Measurements from ENCODE around the gene ZNF280C.

Gene ZNF280C

DNA sequence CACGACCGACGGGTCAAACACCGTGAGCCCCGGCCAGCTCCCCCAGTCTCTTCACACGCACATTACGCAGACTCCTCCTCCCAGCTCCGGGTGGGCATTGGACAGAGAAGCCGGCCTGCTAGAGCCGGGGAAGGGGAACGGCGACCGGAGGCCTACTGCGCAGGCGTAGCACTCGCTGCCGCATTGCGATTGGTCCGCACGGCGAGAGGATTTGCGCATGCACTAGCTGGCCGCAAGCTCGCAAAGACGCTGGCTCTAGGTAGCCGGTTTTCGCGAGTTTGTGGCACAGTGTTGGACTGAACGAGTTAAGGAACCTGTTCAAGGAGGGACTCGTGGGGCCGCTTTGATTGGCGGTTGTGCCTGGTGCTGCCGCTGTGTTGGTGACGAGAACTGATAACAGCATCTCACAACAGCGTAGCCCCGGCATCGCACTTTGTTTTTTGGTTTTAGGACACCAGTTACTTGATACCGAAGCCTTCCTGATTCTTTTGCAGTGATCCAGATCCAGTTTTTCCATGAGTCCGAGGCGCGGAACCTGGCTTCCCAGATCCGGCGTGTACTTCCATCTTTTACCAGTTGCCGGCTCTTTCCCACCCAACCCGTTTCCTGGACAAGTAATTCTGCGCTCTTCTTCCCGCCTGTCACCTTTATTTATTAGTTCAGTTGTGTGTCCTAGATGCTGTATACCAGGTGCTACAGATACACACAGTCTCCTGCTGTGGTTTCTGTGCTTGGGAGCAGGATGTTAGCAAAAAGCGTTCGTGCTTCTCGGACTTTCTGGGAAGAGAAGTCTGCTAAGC, 102.8 kb downstream of the ZNF280C start, which contains the start of gene AIFM1:
TSS of gene AIFM1 (minus strand) at position 139 of the 800 bp plus-strand sequence. CDS start 185 bp downstream, outside the sequence.
- H2AFZ ChIP-seq (ENCODE audit: low read length) = no peak within 1 kb of the TSS
- no peaks in the 10 kb centered on the region; the same call in 1 of the 2 replicates for H3K36me3 ChIP-seq (ENCODE audit: insufficient read depth, low read length)
- H3K9ac ChIP-seq (ENCODE audit: low read length) = peak within 1 kb of the TSS; percentile 99

DNA sequence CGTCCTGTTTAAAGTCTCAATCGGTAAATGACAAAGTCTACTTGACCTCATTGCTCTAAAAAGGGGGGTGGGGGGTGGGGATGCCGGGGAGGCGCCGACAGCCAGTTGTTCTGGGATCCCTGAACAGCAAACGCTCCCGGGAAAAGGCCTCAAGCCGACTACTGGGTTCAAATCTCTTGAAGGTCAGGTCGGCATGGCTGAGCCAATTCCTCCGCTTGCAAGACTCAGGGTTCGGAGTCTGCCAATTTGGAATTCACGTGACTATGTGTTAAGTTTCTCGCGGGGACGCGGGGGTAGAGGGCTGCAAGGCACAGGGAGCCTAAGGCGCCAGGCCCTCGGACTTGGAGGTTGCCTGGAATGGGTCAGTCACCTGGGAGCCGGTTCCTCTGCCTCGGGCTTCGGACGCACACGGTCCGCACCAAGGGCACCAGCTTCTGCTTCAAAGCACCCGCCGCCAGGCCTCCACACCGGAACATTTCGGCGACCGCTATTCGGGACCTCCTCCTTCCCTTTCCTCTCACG, 103.5 kb downstream of the ZNF280C start:
- no peaks in the 10 kb centered on the region for H3K27me3 ChIP-seq (ENCODE audit: insufficient read depth, low read length)
- peak overlapping the region; percentile 99 for H3K9ac ChIP-seq (ENCODE audit: low read length)
- H3K4me3 ChIP-seq (ENCODE audit: low read depth, low read length, poor library complexity, severe bottlenecking) = peak overlapping the region; percentile 96
- H2AFZ ChIP-seq (ENCODE audit: low read length) = no peak overlapping the region
- H3K9me2 ChIP-seq (ENCODE audit: low read depth, low read length) = no peaks in the 10 kb centered on the region
- no peaks in the 10 kb centered on the region for H3F3A ChIP-seq (ENCODE audit: insufficient read depth, low read length)
- H4K20me1 ChIP-seq (ENCODE audit: insufficient read depth, low read length) = no peaks in the 10 kb centered on the region
- H3K9me3 ChIP-seq (ENCODE audit: low read length) = no peaks in the 10 kb centered on the region
- peaks cover 48% of the 10 kb centered on the region for H3K4me1 ChIP-seq (ENCODE audit: insufficient read depth, low read length, severe bottlenecking)
- H3K27ac ChIP-seq (ENCODE audit: low read depth, low read length, poor library complexity, severe bottlenecking) = peak overlapping the region; percentile 92
- TF ChIP-seq, protein P1, sequence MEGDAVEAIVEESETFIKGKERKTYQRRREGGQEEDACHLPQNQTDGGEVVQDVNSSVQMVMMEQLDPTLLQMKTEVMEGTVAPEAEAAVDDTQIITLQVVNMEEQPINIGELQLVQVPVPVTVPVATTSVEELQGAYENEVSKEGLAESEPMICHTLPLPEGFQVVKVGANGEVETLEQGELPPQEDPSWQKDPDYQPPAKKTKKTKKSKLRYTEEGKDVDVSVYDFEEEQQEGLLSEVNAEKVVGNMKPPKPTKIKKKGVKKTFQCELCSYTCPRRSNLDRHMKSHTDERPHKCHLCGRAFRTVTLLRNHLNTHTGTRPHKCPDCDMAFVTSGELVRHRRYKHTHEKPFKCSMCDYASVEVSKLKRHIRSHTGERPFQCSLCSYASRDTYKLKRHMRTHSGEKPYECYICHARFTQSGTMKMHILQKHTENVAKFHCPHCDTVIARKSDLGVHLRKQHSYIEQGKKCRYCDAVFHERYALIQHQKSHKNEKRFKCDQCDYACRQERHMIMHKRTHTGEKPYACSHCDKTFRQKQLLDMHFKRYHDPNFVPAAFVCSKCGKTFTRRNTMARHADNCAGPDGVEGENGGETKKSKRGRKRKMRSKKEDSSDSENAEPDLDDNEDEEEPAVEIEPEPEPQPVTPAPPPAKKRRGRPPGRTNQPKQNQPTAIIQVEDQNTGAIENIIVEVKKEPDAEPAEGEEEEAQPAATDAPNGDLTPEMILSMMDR (IDR thresholded peaks at IDR 0.05; ENCODE audit: low read length) = no peak
- no peak for TF ChIP-seq EZH2 (IDR thresholded peaks at IDR 0.05; ENCODE audit: borderline replicate concordance, low read length)
- peak overlapping the region; percentile 88 for H3K4me2 ChIP-seq (ENCODE audit: low read length)
- H3K79me2 ChIP-seq (ENCODE audit: insufficient read depth, low read length) = peaks cover 28% of the 10 kb centered on the region
- no peaks in the 10 kb centered on the region; the same call in 1 of the 2 replicates for H3K36me3 ChIP-seq (ENCODE audit: insufficient read depth, low read length)

More for the DNA sequence above, 102.8 kb downstream of the ZNF280C start, which contains the start of gene AIFM1:
- Histone ChIP-seq H3K4me3 (ENCODE audit: low read depth, low read length, poor library complexity, severe bottlenecking) (peak within 1 kb of the TSS; percentile 96), H4K20me1 (ENCODE audit: insufficient read depth, low read length) (no peaks in the 10 kb centered on the region), H3K27ac (ENCODE audit: low read depth, low read length, poor library complexity, severe bottlenecking) (peak within 1 kb of the TSS; percentile 92), H3F3A (ENCODE audit: insufficient read depth, low read length) (no peaks in the 10 kb centered on the region), H3K79me2 (ENCODE audit: insufficient read depth, low read length) (peaks cover 26% of the 10 kb centered on the region), H3K9me2 (ENCODE audit: low read depth, low read length) (no peaks in the 10 kb centered on the region), H3K27me3 (ENCODE audit: insufficient read depth, low read length) (no peaks in the 10 kb centered on the region), H3K9me3 (ENCODE audit: low read length) (no peaks in the 10 kb centered on the region), H3K4me1 (ENCODE audit: insufficient read depth, low read length, severe bottlenecking) (peaks cover 51% of the 10 kb centered on the region), H3K4me2 (ENCODE audit: low read length) (peak within 1 kb of the TSS; percentile 93)
- no peak for TF ChIP-seq EZH2 (IDR thresholded peaks at IDR 0.05; ENCODE audit: borderline replicate concordance, low read length)
- TF ChIP-seq, protein P1 (IDR thresholded peaks at IDR 0.05; ENCODE audit: low read length) = no peak

DNA sequence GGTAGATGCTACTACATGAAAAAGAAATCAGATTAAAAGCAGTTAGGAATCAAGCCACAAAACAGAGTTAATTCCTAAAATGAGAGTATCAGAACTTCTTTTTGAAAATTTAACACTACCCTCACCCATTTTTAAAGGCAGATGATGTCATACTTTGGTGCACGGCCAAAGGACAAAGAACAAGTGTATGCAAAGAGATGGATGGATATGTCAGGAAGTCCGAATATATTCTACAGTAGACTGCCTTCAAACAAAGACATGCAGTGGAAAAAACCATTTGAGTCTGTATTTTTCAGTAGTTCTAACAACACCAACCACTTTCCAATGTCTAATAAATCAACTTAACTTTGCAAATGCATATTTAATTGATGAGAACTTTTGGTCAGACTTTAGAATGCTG, 105.3 kb downstream of the ZNF280C start:
- Histone ChIP-seq H3K4me1 (ENCODE audit: insufficient read depth, low read length, severe bottlenecking) (peaks cover 53% of the 10 kb centered on the region), H3K9me2 (ENCODE audit: low read depth, low read length) (no peaks in the 10 kb centered on the region), H3K79me2 (ENCODE audit: insufficient read depth, low read length) (peaks cover 32% of the 10 kb centered on the region), H3K27me3 (ENCODE audit: insufficient read depth, low read length) (no peaks in the 10 kb centered on the region), H3K36me3 (ENCODE audit: insufficient read depth, low read length) (no peaks in the 10 kb centered on the region; the same call in 1 of the 2 replicates), H4K20me1 (ENCODE audit: insufficient read depth, low read length) (no peaks in the 10 kb centered on the region), H3K9ac (ENCODE audit: low read length) (peak overlapping the region; percentile 26; the same call in 1 of the 2 replicates), H3K27ac (ENCODE audit: low read depth, low read length, poor library complexity, severe bottlenecking) (peak overlapping the region; percentile 32), H3K9me3 (ENCODE audit: low read length) (no peaks in the 10 kb centered on the region), H3K4me3 (ENCODE audit: low read depth, low read length, poor library complexity, severe bottlenecking) (peak overlapping the region; percentile 25), H3K4me2 (ENCODE audit: low read length) (peak overlapping the region; percentile 53), H2AFZ (ENCODE audit: low read length) (no peak overlapping the region), H3F3A (ENCODE audit: insufficient read depth, low read length) (no peaks in the 10 kb centered on the region)
- TF ChIP-seq, protein P1 (IDR thresholded peaks at IDR 0.05; ENCODE audit: low read length) = no peak
- no peak for TF ChIP-seq EZH2 (IDR thresholded peaks at IDR 0.05; ENCODE audit: borderline replicate concordance, low read length)
